DND-41 (cell line): Measurements from ENCODE around the gene SP8.

ENCODE experiments used
- CTCF ChIP-seq: IDR thresholded peaks from 2 replicates; pipeline ENCODE4 v1.5.1; 2012; ENCODE audit warnings: borderline replicate concordance, low read length, moderate library complexity, mild to moderate bottlenecking; ENCODE audit not compliant: poor library complexity, severe bottlenecking; ENCODE audit errors: extremely low read depth
- EZH2 ChIP-seq: IDR thresholded peaks from 3 replicates; pipeline ENCODE4 v1.6.1; 2012; ENCODE audit warnings: borderline replicate concordance, low read depth, mild to moderate bottlenecking, moderate library complexity, low read length, inconsistent platforms; ENCODE audit not compliant: severe bottlenecking

DNA sequence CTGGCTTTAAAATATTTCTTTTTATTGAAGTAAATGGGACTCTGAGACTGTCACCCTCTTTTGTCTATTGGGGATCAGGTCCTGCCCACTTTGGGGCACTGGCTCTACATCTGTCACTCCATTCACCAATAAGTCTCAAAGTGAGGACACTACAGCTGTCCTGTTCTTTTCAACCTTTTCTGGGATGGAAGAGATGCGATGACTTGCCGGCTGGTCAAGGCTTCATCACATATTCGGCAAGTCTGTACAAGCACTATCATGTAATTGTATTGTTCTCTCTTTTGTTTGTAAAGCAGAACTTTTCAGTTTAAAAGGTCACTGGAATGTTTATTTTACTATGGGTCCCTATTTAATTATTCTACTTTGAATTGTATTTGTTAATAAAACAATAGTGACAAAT lies 17.7 kb upstream of the SP8 start:
- TF ChIP-seq CTCF: no peak
- TF ChIP-seq EZH2: no peak
